Measurements from ENCODE around the gene SMIM10L2A.

SMIM10L2A gene

GRCh38 chrX:135421537-135421931 is 210 bp upstream of the SMIM10L2A start (continued):
- TF ChIP-seq ZNF302 (tag by site-specific recombination; IDR thresholded peaks at IDR 0.05; ENCODE audit: low read depth) (no peak), ZBTB6 (tag by site-specific recombination; IDR thresholded peaks at IDR 0.05) (no peak), ZNF223 (tag by site-specific recombination; IDR thresholded peaks at IDR 0.05) (no peak), ZNF664 (tag by site-specific recombination; IDR thresholded peaks at IDR 0.05) (no peak), RBAK (tag by site-specific recombination; IDR thresholded peaks at IDR 0.05) (no peak), YY1 (tag by site-specific recombination; IDR thresholded peaks at IDR 0.05) (no peak), ZNF311 (tag by site-specific recombination; IDR thresholded peaks at IDR 0.05; ENCODE audit: borderline replicate concordance) (no peak), SCRT1 (tag by site-specific recombination; IDR thresholded peaks at IDR 0.05; ENCODE audit: borderline replicate concordance) (no peak), PRDM2 (tag by site-specific recombination; IDR thresholded peaks at IDR 0.05; ENCODE audit: borderline replicate concordance) (no peak), ZFP41 (tag by site-specific recombination; IDR thresholded peaks at IDR 0.05; ENCODE audit: borderline replicate concordance) (no peak), ZSCAN23 (tag by site-specific recombination; IDR thresholded peaks at IDR 0.05) (no peak), ZNF629 (tag by site-specific recombination; IDR thresholded peaks at IDR 0.05) (peak; percentile 48), ZBTB11 (tag by site-specific recombination; conservative IDR thresholded peaks at IDR 0.05; ENCODE audit: low read depth) (no peak), ZNF645 (tag by site-specific recombination; IDR thresholded peaks at IDR 0.05) (no peak), ZNF132 (tag by site-specific recombination; IDR thresholded peaks at IDR 0.05; ENCODE audit: borderline replicate concordance) (no peak), ZNF146 (tag by site-specific recombination; IDR thresholded peaks at IDR 0.05) (no peak), KLF16 (tag by site-specific recombination; IDR thresholded peaks at IDR 0.05) (peak; percentile 64; the same call in 1 of the 2 replicates), ZNF18 (tag by site-specific recombination; IDR thresholded peaks at IDR 0.05) (no peak), BCL11B (tag by site-specific recombination; IDR thresholded peaks at IDR 0.05; ENCODE audit: low read depth) (no peak), ZNF704 (tag by site-specific recombination; IDR thresholded peaks at IDR 0.05) (no peak), INSM2 (tag by site-specific recombination; IDR thresholded peaks at IDR 0.05) (no peak), SP2 (tag by site-specific recombination; IDR thresholded peaks at IDR 0.05) (peak; percentile 86), KLF17 (tag by site-specific recombination; IDR thresholded peaks at IDR 0.05) (no peak)

All from HEK293 (cell line).